Ovary (tissue), 3 donors: ENCODE measurements around the gene LILRB1.
"Not testable (repeated sequence)": the region's sequence is repeated elsewhere in the genome, so short reads cannot be mapped to it uniquely, and the experiment has no call there.

Source experiments
- CTCF ChIP-seq, 3 donors: fragments of 450-650 bp in 2 of 3; fragments of 200-600 bp in 1 of 3; IDR thresholded peaks; one replicate each; pipeline versions ENCODE4 v1.5.1 to v1.8.0; 2016 to 2022; ENCODE audit warnings: antibody characterized with exemption in 3 of 3, mild to moderate bottlenecking in 1 of 3
- EP300 ChIP-seq: sonication (generic); formaldehyde crosslinking; IDR thresholded peaks from one replicate; pipeline ENCODE4 v1.6.1; 2017; ENCODE audit warnings: antibody characterized with exemption
- POLR2A ChIP-seq: fragments of 450-650 bp; IDR thresholded peaks from one replicate; pipeline ENCODE4 v1.6.1; 2017; ENCODE audit warnings: antibody characterized with exemption, mild to moderate bottlenecking, moderate library complexity
- donor health status: DM: no; HTN: no; CAD: no.

GRCh38 chr19:54593445-54593844 is 36.8 kb upstream of the LILRB1 start, which contains the start of gene LILRA1:
- not testable (repeated sequence) for TF ChIP-seq CTCF (IDR thresholded peaks at IDR 0.05); POLR2A; EP300
